Measurements from ENCODE around the gene SCTR. TPM values are rescaled to one million over a fixed set of nuclear protein-coding genes. Genes with fewer than 3 reads are reported as not detected.
A peak's percentile ranks its signal among the peaks of the same experiment; 100 is the strongest.

The SCTR gene
- total RNA-seq, 1 donor from 2014 or later: not detected

DNA sequence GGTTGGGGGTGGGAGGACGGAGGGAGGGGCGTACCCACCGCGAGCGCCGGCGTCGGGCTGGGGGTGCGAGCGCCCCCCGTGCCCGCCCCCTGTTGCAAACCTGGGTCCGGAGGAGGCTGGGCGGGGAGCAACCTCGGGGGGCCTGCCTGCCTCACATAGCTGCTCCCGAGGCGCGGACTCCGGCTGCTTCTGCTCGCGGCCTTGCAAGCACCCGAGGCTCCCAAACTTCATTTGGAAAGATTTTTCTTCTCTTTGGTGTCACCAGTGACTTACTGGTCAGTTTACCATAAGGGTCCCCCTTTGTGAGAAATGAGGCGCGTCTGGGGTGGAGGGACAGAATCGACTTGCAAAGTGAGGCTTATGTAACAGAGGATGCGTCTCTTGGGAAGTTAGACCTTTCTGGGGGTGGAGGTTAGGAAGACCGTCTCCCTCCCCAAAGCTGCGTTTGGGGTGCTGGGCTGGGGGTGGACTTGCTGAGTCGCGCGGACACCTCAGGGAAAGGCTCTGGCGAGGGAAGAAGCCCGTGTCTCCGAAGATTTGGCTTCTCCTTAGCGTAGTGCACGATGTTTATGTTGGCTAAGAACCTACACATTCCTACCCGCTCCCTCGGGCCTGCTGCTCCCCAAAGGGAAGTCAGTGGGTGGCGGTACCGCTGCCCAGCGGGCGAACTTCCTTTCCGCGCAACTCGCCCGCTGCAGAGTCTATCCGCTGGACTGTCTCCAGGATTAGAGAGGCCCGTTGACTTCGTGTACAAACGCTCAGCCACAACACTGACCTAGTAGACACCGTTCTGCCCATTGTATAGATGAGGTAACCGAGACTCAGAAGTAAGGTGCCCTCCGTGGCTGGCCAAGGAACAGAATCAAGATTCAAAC is 92.1 kb downstream of the SCTR start:
- intact Hi-C loops (cut with DNase I): loop anchor here (2.0 kb wide), 1 partner anchor 65 kb away; the partner anchor contains the start of genes C2orf76 and DBI
- no peak for DNase-seq (ENCODE audit: low spot score in 2 of 2)
- peak overlapping the region; percentile 28 to 40 for H3K27ac ChIP-seq
- no peaks in the 10 kb centered on the region for H3K36me3 ChIP-seq
- H3K4me1 ChIP-seq: peaks cover 0 to 6% of the 10 kb centered on the region in 2 donors
- TF ChIP-seq, protein P1, sequence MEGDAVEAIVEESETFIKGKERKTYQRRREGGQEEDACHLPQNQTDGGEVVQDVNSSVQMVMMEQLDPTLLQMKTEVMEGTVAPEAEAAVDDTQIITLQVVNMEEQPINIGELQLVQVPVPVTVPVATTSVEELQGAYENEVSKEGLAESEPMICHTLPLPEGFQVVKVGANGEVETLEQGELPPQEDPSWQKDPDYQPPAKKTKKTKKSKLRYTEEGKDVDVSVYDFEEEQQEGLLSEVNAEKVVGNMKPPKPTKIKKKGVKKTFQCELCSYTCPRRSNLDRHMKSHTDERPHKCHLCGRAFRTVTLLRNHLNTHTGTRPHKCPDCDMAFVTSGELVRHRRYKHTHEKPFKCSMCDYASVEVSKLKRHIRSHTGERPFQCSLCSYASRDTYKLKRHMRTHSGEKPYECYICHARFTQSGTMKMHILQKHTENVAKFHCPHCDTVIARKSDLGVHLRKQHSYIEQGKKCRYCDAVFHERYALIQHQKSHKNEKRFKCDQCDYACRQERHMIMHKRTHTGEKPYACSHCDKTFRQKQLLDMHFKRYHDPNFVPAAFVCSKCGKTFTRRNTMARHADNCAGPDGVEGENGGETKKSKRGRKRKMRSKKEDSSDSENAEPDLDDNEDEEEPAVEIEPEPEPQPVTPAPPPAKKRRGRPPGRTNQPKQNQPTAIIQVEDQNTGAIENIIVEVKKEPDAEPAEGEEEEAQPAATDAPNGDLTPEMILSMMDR (IDR thresholded peaks at IDR 0.05): no peak
- H3K27me3 ChIP-seq: no peaks in the 10 kb centered on the region
- no peaks in the 10 kb centered on the region for H3K9me3 ChIP-seq
- peak overlapping the region; percentile 51 to 72 for H3K4me3 ChIP-seq

DNA sequence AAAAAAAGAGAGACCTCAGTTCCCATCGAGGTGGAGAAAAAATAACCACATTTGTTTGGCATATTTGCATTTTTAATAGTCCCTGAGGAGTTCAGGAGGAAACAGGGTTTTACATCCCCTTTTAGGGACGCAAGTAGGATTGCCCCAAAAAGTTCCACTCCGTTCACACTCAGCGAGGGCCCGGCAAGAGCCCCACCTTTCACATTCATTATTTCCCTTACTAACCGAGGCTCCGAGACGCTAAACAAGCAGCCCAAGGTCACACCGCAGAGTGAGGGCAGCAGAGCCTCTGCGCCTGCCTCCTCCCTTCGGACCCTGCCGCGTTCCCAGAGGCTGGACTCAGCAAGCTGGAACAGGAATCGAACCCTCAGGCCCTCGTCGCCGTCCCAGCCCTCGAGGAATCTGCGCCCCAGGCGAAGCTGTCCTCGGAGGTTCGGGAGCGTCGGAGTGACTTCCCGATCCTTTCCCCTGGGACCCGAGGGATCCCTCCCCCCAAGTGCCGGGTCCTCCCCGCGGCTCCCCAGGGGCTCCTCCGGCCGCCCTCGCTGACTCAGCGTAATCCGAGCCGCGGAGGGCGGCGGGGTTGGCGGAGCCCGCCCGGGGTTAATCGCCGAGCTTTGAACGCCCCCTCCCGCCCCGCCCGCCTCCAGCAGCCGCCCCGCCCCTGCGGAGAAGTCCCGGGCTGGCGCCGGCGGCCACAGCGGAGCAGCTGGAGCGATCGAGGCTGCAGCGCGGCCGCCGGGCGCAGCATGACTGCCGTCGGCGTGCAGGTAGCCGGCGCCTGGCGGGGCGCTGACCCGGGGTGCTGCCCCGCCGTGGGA is 92.9 kb downstream of the SCTR start, which contains the start of gene TMEM37:
Gene TMEM37 (plus strand): TSS at position 700 of the 821 bp plus-strand sequence. CDS start 50 bp downstream, at position 750.
- Histone ChIP-seq H3K27me3 (no peaks in the 10 kb centered on the region), H3K4me1 (peaks cover 0 to 6% of the 10 kb centered on the region in 2 donors), H3K36me3 (no peaks in the 10 kb centered on the region), H3K9me3 (no peaks in the 10 kb centered on the region), H3K27ac (peak within 1 kb of the TSS; percentile 28 to 54), H3K4me3 (peak within 1 kb of the TSS; percentile 51 to 72)
- peak in 1 of 2 donors; percentile 81 for DNase-seq (ENCODE audit: low spot score in 2 of 2)
- TF ChIP-seq, protein P1 (IDR thresholded peaks at IDR 0.05): peak in 1 of 3 experiments; percentile 5
- intact Hi-C loops (cut with DNase I): no loop called here

DNA sequence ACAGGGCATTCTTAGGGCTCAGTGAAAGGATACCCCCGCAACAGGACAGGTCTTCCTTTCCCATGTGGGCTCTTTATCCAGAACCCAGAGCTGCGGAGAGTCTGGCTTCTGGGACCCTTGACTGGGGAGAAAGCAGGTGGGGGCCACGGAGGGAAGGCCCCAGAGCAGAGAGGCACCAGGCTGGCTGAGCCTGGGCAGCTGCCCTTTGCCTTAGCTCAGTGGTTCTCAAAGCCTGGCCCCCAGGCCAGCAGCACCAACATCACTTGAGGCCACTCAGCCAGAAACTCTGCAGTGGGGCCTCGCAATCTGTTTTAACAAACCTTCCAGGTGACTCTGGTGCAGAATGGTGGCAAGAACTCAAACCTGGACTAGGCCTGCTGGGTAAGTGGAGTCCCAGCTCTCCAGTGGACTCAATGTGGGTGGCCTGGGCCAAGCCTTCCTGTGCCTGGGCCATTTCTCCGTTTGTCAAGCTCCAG is 94.2 kb downstream of the SCTR start:
- H3K4me1 ChIP-seq: peaks cover 0 to 6% of the 10 kb centered on the region in 2 donors
- DNase-seq (ENCODE audit: low spot score in 2 of 2): peak in 1 of 2 donors; percentile 53

DNA sequence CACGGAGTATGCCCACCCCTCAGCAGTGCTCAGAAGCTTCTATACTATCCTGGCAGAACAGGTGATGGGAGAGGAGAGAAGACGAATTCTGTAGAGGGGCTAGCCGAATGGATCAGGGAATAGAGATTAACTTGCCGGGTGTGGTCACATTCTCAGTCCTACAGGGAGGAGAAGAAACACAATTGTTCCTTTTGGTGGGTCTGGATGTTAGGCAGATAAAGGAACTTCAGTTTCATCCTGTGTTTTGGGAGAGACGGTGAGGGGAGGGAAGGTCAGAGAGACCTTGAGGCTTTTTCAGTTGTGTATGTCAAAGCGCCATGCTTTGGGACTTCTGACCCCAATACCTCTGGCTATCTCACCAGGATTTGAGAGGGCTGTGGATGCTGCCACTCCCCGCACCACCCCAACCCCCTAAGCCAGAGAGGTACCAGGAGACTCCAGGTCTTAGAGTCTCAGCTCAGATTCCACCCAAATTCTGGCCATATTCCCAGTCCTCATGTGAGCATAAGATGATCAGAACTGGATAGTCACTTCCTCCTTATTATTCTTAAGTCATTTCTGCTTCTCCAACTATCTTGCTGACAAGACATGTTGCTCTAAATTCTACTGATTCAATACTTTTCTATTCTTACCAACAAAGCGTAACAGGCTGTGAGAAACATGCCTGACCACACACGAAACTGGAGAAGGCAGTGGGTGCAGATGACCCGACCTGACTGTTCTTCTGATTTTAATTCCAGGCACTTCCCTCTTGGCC is 94.9 kb downstream of the SCTR start:
- peaks cover 0 to 6% of the 10 kb centered on the region in 2 donors for H3K4me1 ChIP-seq
- no peaks in the 10 kb centered on the region for H3K9me3 ChIP-seq
- H3K4me3 ChIP-seq: no peak overlapping the region
- no peaks in the 10 kb centered on the region for H3K27me3 ChIP-seq
- peak in 1 of 2 donors; percentile 56 for DNase-seq (ENCODE audit: low spot score in 2 of 2)
- H3K27ac ChIP-seq: peak overlapping the region in 1 of 2 donors; percentile 34
- H3K36me3 ChIP-seq: no peaks in the 10 kb centered on the region
- TF ChIP-seq, protein P1 (IDR thresholded peaks at IDR 0.05): no peak
- intact Hi-C loops (cut with DNase I): no loop called here

More for the DNA sequence above, 94.2 kb downstream of the SCTR start:
- Histone ChIP-seq H3K9me3 (no peaks in the 10 kb centered on the region), H3K4me3 (no peak overlapping the region), H3K36me3 (no peaks in the 10 kb centered on the region), H3K27me3 (no peaks in the 10 kb centered on the region), H3K27ac (peak overlapping the region in 1 of 2 donors; percentile 34)
- intact Hi-C loops (cut with DNase I): no loop called here
- TF ChIP-seq, protein P1 (IDR thresholded peaks at IDR 0.05): no peak

Measured in ascending aorta (tissue), 2 donors.